ENCODE measurements around the gene JARID2. TPM values are rescaled to one million over a fixed set of nuclear protein-coding genes. Genes with fewer than 3 reads are reported as not detected.

JARID2 gene
- total and polyA plus RNA-seq, 12 donors = 2.3 to 11.6 (median 8.7) TPM

- TF ChIP-seq CTCF (IDR thresholded peaks at IDR 0.05) = no peak
- WGBS, 2 donors = 74 to 83% methylated on average over 7 of the region's 7 CpGs
- Histone ChIP-seq H3K27ac (no peak overlapping the region), H3K36me3 (no peaks in the 10 kb centered on the region), H3K4me3 (no peak overlapping the region), H3K9me3 (no peaks in the 10 kb centered on the region), H3K4me1 (peaks cover 17 to 66% (median 56%) of the 10 kb centered on the region in 9 donors), H3K27me3 (no peaks in the 10 kb centered on the region)
- DNase-seq (no peak), ATAC-seq (no peak)
- intact Hi-C loops (cut with DNase I) = loop anchor here in 3 of 10 donors (5.0 to 10.0 kb wide), 2 partner anchors 129 to 1171 kb away; no protein-coding TSS in a partner anchor
Measured at GRCh38 chr6:15386110-15386755, 140.4 kb downstream of the JARID2 start.

GRCh38 chr6:15386756-15387112 lies 140.9 kb downstream of the JARID2 start:
- DNase-seq (no peak), ATAC-seq (no peak)
- intact Hi-C loops (cut with DNase I) = loop anchor here in 3 of 10 donors (5.0 to 10.0 kb wide), 2 partner anchors 129 to 1172 kb away; no protein-coding TSS in a partner anchor
- no peak overlapping the region for H3K27ac ChIP-seq
- TF ChIP-seq CTCF (IDR thresholded peaks at IDR 0.05) = no peak
- no peaks in the 10 kb centered on the region for H3K9me3 ChIP-seq
- H3K4me3 ChIP-seq = no peak overlapping the region
- H3K4me1 ChIP-seq = peaks cover 19 to 71% (median 59%) of the 10 kb centered on the region in 9 donors
- 89 to 96% methylated on average over 3 of the region's 3 CpGs for WGBS, 2 donors
- H3K27me3 ChIP-seq = no peaks in the 10 kb centered on the region
- H3K36me3 ChIP-seq = no peaks in the 10 kb centered on the region

GRCh38 chr6:15387118-15387517 lies 141.2 kb downstream of the JARID2 start:
- H3K4me1 ChIP-seq = peaks cover 19 to 73% (median 60%) of the 10 kb centered on the region in 9 donors
- no peaks in the 10 kb centered on the region for H3K9me3 ChIP-seq
- intact Hi-C loops (cut with DNase I) = loop anchor here in 3 of 10 donors (5.0 to 10.0 kb wide), 2 partner anchors 130 to 1172 kb away; no protein-coding TSS in a partner anchor
- DNase-seq = no peak
- no peaks in the 10 kb centered on the region for H3K36me3 ChIP-seq
- ATAC-seq = no peak
- TF ChIP-seq CTCF (IDR thresholded peaks at IDR 0.05) = no peak
- no peaks in the 10 kb centered on the region for H3K27me3 ChIP-seq
- no peak overlapping the region for H3K4me3 ChIP-seq
- no peak overlapping the region for H3K27ac ChIP-seq
- 92 to 93% methylated on average over 5 of the region's 5 CpGs for WGBS, 2 donors

- Histone ChIP-seq H3K27ac (peak overlapping the region in 6 of 10 donors; percentile 20 to 63 (median 50)), H3K36me3 (no peaks in the 10 kb centered on the region), H3K9me3 (no peaks in the 10 kb centered on the region), H3K4me3 (no peak overlapping the region), H3K4me1 (peaks cover 19 to 73% (median 60%) of the 10 kb centered on the region in 9 donors), H3K27me3 (no peaks in the 10 kb centered on the region)
- intact Hi-C loops (cut with DNase I) = loop anchor here in 3 of 10 donors (5.0 to 10.0 kb wide), 2 partner anchors 132 to 1174 kb away; no protein-coding TSS in a partner anchor
- DNase-seq (peak in 1 of 2 donors; percentile 21), ATAC-seq (peak in 7 of 8 donors; percentile 50 to 73 (median 68))
- TF ChIP-seq CTCF (IDR thresholded peaks at IDR 0.05) = no peak
- WGBS, 2 donors = 80 to 85% methylated on average over 6 of the region's 6 CpGs
Measured at GRCh38 chr6:15389084-15389764, 143.4 kb downstream of the JARID2 start.

Data from heart right ventricle (tissue), 16 donors.